HepG2 (cell line): ENCODE measurements around the gene BLMH. TPM values are rescaled to one million over a fixed set of nuclear protein-coding genes. Genes with fewer than 3 reads are reported as not detected.

ENCODE experiments used
- FOXO1 ChIP-seq: sonication (generic); formaldehyde crosslinking; IDR thresholded peaks from 2 replicates; pipeline ENCODE4 v1.4.0; 2020; ENCODE audit warnings: missing genetic modification reagents
- RAD21 ChIP-seq: fragments of 450-650 bp; formaldehyde crosslinking; IDR thresholded peaks from 2 replicates; pipeline ENCODE4 v1.5.0; 2020; ENCODE audit warnings: mild to moderate bottlenecking
- SOX13 ChIP-seq, 3 experiments: fragments of 450-650 bp in 1 of 3; sonication (generic) in 1 of 3; formaldehyde crosslinking in 1 of 3; IDR thresholded peaks in 2 of 3; conservative IDR thresholded peaks in 1 of 3; 2 replicates each; pipeline versions ENCODE4 v1.5.0 to v1.6.1; 2016 to 2020; ENCODE audit warnings: antibody characterized with exemption in 1 of 3, mild to moderate bottlenecking in 1 of 3, missing compliant biosample characterization in 1 of 3, missing genetic modification reagents in 1 of 3, moderate library complexity in 1 of 3
- ZNF782 ChIP-seq: sonication (generic); formaldehyde crosslinking; IDR thresholded peaks from 2 replicates; pipeline ENCODE4 v1.4.0; 2020; ENCODE audit warnings: missing genetic modification reagents, mild to moderate bottlenecking, borderline replicate concordance
- polyA plus RNA-seq, 8 experiments: library from polyadenylated mRNA; depleted of rRNA in 3 of 8; stranded (reverse) in 7 of 8; unstranded in 1 of 8; fragments of >200 nt; fragmentation: Illumina TruSeq in 4 of 8; extraction: Trizol in 4 of 8; gene quantifications; 2 replicates each; pipeline versions ENCODE4 v1.2.1 to v1.2.3, GENCODE V29; 2011 to 2016; ENCODE audit warnings: low read depth in 4 of 8, missing spikeins in 1 of 8, mixed read lengths in 1 of 8; ENCODE audit not compliant: insufficient read depth in 1 of 8
- total RNA-seq, 5 experiments: library from RNA; depleted of rRNA; stranded (reverse); fragments of >200 nt; fragmentation: Illumina TruSeq; extraction: Trizol; gene quantifications; 2 replicates each; pipeline ENCODE4 v1.2.3, GENCODE V29; 2016; ENCODE audit warnings: low read depth in 1 of 5
- TF ChIP-seq, protein P1 (sequence below), 2 experiments: fragments of 450-650 bp in 1 of 2; sonication (generic) in 1 of 2; formaldehyde crosslinking in 1 of 2; IDR thresholded peaks; 2 replicates each; pipeline versions ENCODE4 v1.6.1 to v1.8.0; 2016 to 2022; ENCODE audit warnings: antibody characterized with exemption in 1 of 2, mild to moderate bottlenecking in 1 of 2, missing genetic modification reagents in 1 of 2
- TF ChIP-seq, protein P2 (sequence below): sonication (generic); formaldehyde crosslinking; IDR thresholded peaks from 2 replicates; pipeline ENCODE4 v1.4.0; 2020; ENCODE audit warnings: mild to moderate bottlenecking, missing genetic modification reagents

Gene BLMH
- total and polyA plus RNA-seq, 2 of the 13 experiments (the other 11 are each of a cell fraction or from before 2014, with no cell fraction given) = 12.1 to 41.0 TPM

DNA sequence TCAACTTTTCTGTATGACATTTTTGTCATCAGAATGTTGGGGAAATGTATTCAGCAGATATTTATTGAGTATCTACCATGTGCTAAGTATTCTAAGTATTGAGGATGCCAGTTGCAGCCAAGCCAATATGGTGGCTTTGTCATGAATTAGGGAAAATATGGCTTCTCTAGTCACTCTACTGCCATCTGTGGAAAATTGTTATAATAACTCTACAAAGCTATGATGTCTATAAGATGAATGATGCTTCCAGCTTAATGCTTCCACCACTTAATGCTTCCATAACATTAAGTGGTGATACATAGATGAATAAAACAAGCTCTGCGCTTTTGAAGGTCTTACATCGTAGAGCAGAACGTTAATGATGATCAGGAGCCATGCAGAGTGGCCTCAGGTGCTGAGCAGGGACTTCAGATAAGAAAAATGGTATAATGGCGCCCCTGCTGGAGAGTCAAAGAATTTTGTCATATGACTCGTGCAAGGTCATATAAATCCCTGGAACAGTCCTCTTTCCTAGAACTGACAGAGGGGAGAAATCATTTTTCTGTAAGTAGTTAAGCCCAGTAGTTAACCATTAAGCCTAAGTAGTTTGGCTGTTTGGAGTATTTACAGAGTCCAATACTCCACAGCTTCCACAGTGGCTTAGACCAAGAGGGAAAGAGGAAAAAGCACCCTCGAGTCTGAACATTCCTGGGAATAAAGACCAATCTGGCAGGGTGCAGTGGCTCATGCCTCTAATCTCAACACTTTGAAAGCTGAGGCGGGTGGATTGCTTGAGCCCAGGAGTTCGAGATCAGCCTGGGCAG, 44.8 kb upstream of the BLMH start (continued):
- TF ChIP-seq, protein P1, sequence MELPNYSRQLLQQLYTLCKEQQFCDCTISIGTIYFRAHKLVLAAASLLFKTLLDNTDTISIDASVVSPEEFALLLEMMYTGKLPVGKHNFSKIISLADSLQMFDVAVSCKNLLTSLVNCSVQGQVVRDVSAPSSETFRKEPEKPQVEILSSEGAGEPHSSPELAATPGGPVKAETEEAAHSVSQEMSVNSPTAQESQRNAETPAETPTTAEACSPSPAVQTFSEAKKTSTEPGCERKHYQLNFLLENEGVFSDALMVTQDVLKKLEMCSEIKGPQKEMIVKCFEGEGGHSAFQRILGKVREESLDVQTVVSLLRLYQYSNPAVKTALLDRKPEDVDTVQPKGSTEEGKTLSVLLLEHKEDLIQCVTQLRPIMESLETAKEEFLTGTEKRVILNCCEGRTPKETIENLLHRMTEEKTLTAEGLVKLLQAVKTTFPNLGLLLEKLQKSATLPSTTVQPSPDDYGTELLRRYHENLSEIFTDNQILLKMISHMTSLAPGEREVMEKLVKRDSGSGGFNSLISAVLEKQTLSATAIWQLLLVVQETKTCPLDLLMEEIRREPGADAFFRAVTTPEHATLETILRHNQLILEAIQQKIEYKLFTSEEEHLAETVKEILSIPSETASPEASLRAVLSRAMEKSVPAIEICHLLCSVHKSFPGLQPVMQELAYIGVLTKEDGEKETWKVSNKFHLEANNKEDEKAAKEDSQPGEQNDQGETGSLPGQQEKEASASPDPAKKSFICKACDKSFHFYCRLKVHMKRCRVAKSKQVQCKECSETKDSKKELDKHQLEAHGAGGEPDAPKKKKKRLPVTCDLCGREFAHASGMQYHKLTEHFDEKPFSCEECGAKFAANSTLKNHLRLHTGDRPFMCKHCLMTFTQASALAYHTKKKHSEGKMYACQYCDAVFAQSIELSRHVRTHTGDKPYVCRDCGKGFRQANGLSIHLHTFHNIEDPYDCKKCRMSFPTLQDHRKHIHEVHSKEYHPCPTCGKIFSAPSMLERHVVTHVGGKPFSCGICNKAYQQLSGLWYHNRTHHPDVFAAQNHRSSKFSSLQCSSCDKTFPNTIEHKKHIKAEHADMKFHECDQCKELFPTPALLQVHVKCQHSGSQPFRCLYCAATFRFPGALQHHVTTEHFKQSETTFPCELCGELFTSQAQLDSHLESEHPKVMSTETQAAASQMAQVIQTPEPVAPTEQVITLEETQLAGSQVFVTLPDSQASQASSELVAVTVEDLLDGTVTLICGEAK (IDR thresholded peaks at IDR 0.05) = no peak
- TF ChIP-seq, protein P1 (CRISPR knock-in tag; IDR thresholded peaks at IDR 0.05) = no peak; the same call in 1 of the 2 replicates
- TF ChIP-seq SOX13 (IDR thresholded peaks at IDR 0.05) = no peak
- peak in 1 of 2 experiments; percentile 48; a peak in 1 of 4 replicates for TF ChIP-seq SOX13 (CRISPR knock-in tag; conservative IDR thresholded peaks at IDR 0.05 in 1 of 2, IDR thresholded peaks at IDR 0.05 in 1 of 2)
- TF ChIP-seq, protein P2, sequence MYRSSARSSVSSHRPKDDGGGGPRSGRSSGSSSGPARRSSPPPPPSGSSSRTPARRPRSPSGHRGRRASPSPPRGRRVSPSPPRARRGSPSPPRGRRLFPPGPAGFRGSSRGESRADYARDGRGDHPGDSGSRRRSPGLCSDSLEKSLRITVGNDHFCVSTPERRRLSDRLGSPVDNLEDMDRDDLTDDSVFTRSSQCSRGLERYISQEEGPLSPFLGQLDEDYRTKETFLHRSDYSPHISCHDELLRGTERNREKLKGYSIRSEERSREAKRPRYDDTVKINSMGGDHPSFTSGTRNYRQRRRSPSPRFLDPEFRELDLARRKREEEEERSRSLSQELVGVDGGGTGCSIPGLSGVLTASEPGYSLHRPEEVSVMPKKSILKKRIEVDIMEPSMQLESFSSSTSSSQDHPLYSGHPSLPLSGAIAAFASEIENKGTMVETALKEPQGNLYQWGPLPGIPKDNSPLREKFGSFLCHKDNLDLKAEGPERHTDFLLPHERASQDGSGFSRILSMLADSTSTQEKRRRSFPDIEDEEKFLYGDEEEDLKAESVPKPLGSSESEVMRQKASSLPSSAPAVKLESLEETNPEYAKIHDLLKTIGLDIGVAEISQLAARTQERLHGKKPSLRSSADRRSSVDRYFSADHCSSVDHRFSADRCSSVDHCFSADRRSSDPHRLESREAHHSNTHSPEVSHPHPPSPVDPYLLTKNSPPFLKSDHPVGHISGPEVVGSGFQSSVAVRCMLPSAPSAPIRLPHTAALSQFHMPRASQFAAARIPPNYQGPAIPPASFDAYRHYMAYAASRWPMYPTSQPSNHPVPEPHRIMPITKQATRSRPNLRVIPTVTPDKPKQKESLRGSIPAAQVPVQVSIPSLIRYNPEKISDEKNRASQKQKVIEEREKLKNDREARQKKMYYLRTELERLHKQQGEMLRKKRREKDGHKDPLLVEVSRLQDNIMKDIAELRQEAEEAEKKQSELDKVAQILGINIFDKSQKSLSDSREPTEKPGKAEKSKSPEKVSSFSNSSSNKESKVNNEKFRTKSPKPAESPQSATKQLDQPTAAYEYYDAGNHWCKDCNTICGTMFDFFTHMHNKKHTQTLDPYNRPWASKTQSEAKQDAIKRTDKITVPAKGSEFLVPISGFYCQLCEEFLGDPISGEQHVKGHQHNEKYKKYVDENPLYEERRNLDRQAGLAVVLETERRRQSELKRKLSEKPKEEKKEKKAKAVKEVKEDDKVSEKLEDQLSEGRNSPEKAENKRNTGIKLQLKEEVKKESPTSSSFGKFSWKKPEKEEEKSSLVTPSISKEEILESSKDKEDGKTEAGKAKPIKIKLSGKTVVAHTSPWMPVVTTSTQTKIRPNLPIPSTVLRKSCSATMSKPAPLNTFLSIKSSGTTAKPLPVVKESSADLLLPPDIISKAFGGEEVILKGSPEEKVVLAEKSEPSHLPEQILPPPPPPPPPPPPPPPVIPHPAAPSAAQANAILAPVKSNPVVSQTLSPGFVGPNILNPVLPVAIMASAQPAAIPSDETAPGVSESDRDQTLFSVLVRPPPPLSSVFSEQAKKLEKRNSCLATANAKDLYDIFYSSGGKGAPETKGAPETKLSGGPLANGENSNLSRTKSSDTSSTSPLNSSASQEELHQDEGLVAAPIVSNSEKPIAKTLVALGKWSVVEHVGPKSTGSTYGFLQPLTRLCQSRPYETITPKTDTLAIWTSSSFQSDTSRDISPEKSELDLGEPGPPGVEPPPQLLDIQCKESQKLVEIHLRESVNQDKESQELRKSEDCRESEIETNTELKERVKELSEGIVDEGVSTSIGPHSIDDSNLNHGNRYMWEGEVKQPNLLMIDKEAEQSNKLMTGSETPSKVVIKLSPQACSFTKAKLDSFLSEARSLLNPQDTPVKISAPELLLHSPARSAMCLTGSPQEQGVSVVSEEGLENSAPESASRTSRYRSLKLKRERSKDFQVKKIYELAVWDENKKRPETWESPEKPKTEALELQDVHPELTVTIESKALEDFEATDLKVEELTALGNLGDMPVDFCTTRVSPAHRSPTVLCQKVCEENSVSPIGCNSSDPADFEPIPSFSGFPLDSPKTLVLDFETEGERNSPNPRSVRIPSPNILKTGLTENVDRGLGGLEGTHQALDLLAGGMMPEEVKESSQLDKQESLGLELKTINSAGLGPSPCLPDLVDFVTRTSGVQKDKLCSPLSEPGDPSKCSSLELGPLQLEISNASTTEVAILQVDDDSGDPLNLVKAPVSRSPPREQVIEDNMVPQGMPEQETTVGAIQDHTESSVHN (CRISPR knock-in tag) = no peak
- TF ChIP-seq RAD21 (CRISPR knock-in tag) = peak; percentile 84
- no peak; the same call in 1 of the 2 replicates for TF ChIP-seq FOXO1 (CRISPR knock-in tag)
- no peak; the same call in 1 of the 2 replicates for TF ChIP-seq ZNF782 (CRISPR knock-in tag)
